HL-60 (cell line): ENCODE results near the gene AIG1.

Experiments
- CTCF ChIP-seq: IDR thresholded peaks from one replicate; pipeline ENCODE4 v1.5.1; 2011; ENCODE audit warnings: low read length, control low read depth, inconsistent platforms; ENCODE audit not compliant: insufficient read depth
- GABPA ChIP-seq: IDR thresholded peaks from 2 replicates; pipeline ENCODE4 v1.6.1; 2012; ENCODE audit warnings: low read depth
- POLR2AphosphoS5 ChIP-seq: IDR thresholded peaks from 2 replicates; pipeline ENCODE4 v1.6.1; 2012; ENCODE audit warnings: low read depth
- REST ChIP-seq: IDR thresholded peaks from 2 replicates; pipeline ENCODE4 v1.6.1; 2012; ENCODE audit warnings: low read depth; ENCODE audit not compliant: insufficient replicate concordance

- TF ChIP-seq REST (no peak), POLR2AphosphoS5 (no peak), CTCF (no peak), GABPA (no peak)
Measured at GRCh38 chr6:143321491-143322086, 260.9 kb downstream of the AIG1 start.
